CD4-positive, alpha-beta T cell treated with Interleukin-6 for 4 hours (primary cell): ENCODE results near the gene GSK3A.
"Not testable (repeated sequence)": the region's sequence is repeated elsewhere in the genome, so short reads cannot be mapped to it uniquely, and the experiment has no call there.

Experiments
- DNase-seq: peaks from one replicate; pipeline ENCODE4 v3.0.0-alpha.2; 2020; ENCODE audit warnings: mixed read lengths

Gene GSK3A

DNA sequence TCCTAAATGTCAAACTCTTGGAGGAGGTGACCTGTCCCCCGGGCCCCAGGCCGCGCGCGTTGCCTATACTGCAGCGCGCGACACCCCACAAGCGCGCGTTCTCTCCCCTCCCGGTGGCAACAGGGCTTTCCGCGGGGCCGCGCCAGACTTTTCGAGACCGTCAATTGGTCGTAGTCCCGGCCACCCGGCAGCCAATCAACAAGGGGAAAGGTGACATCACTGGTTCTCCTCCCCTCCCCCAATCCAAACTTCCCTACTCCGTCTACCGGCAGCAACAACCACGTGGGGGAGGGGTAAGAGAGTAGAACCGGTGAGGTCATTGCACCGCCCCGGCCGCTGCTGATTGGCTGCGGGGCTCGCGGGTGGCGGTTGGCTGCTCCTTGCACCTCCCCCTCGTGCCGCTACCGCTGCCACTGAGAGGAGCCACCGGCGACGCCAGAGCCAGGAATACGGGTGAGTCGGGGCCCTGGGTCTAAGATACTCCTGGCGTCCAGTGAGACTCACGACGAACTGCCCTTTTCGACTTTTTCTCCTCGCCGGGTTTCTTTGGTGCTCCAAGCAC, 25.8 kb upstream of the GSK3A start:
- DNase-seq = peak; percentile 99

DNA sequence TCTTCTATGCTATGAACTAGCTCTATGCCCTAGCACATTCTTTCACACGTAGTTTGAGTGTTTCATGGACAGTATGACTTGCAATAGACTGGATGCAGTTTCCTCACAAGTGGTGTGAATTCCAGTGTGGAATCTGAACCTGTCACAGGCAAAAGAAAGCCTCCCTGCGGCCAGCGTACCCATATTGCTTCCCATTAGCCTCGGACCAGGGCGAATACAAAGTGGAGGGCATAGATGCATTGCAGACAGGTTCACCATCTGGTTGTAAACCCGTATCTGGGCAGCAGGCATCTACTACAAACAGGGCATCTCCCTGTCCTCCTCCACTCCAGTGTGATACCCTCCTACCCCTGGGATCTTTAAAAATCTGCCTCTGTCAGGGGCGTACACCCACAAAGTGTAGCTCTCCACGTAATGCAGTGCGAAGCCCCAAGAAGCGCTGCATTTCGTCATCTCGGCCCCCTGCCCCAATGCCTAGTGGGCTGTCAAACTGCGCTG, 25.3 kb upstream of the GSK3A start:
- no peak for DNase-seq

DNA sequence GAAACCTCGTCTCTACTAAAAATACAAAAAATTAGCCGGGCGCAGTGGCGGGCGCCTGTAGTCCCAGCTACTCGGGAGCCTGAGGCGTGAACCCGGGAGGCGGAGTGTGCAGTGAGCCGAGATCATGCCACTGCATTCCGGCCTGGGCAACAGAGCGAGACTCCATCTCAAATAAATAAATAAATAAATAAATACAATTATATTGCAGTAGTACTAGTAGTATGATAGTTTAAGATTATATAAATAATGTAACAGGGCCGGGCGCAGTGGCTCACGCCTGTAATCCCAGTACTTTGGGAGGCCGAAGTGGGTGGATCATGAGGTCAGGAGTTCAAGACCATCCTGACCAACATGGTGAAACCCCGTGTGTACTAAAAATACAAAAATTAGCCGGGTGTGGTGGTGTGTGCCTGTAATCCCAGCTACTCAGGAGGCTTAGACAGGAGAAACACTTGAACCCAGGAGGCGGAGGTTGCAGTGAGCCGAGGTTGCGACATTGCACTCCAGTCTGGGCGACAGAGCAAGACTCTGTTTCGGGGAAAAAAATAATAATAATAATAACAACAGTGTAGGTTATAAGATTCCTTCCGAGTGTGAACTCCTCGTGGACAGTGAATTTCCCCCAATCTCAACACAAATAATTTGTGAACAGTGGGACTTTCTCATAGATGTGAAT, 24.7 kb upstream of the GSK3A start:
- DNase-seq = not testable (repeated sequence)

DNA sequence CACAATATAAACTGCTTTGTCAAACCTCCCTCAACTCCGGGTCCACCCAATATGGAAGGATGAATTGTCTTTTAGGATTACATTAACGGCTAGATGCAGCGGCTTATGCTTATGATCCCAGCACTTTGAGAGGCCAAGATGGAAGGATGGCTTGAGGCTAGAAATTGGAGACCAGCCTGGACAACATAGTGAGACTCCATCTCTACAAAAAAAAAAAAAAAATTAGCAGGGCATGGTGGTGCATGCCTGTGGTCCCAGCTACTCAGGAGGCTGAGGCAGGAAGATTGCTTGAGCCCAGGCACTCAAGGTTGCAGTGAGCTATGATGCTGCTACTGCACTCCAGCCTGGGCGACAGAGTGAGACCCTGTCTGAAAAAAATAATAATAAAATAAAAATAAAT, 23.7 kb upstream of the GSK3A start:
- not testable (repeated sequence) for DNase-seq

DNA sequence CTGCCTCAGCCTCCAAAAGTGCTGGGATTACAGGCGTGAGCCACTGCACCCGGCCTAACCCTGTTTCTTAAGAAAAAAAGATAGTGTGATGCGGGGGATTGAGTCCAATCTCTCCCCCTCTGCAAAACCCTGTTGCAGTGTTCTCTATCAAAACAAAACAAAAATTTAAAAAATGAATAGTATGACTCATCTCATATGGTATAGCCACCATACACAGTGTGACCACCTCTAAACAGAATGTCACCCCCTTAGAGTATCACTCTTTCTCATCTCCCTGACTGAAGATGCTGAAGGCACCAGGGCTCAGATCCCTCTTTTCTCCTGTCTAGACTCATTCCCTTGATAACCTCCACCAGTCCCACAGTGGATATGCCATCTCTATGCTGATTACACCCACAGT, 19.4 kb upstream of the GSK3A start:
- no peak for DNase-seq

DNA sequence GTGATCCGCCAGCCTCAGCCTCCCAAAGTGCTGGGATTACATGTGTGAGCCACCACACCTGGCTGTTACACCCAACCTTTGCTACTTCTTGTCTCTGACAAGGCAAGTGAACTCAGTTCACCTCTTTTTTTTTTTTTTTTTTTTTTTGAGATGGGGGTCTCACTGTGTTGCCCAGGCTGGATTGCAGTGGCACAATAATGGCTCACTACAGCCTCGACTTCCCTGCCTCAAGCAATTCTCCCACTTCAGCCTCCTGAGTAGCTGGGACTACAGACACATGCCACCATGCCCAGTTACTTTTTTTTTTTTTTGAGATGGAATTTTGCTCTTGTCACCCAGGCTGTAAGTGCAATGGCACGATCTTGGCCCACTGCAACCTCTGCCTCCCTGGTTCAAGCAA, 15.4 kb upstream of the GSK3A start:
- not testable (repeated sequence) for DNase-seq

DNA sequence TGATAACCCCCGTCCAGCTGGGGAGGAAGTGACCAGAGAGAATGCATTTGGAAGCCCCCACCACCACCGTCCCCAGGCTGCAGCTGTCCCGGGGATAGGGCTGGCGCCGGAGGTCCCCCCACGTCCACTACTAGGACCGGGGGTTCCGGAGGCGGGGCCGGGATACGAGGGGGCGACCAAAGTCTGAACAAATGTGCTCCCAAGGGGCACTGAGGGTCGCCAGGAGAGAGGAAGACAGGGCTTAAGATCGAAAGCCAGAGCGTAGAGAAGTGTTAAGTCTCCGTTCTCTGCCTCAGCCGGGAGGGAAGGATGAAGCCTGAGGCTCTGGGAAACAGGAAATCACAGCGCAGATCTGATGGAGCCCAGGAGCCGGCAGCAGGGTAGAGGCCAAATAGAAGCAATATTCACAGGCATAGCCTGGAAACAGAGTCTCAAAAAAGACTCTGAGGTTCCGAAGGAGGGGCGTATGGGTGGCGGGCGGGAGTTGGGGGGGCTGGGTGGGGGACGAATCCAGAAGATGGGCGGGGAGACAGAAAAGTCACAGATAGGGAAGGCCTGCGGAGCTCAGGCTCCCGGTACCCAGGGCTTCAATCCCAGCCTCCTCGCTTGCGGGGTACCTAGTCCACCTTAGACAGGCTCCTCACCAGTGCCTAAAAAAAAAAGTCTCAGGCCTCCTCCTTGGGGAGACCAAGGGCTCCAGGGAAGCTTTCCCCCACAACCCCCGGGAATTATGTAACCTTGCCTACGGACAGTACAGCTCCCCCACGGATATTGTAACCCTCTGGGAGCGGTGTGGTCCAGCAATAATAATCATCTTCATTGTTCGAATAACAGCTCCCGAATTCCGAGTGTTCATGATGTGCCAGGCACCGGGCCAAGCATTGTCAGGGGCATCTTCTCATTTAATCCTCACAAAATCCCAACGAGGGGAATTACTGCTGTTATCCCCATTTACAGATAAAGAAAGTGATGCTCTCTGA, 13.7 kb upstream of the GSK3A start:
- no peak for DNase-seq

DNA sequence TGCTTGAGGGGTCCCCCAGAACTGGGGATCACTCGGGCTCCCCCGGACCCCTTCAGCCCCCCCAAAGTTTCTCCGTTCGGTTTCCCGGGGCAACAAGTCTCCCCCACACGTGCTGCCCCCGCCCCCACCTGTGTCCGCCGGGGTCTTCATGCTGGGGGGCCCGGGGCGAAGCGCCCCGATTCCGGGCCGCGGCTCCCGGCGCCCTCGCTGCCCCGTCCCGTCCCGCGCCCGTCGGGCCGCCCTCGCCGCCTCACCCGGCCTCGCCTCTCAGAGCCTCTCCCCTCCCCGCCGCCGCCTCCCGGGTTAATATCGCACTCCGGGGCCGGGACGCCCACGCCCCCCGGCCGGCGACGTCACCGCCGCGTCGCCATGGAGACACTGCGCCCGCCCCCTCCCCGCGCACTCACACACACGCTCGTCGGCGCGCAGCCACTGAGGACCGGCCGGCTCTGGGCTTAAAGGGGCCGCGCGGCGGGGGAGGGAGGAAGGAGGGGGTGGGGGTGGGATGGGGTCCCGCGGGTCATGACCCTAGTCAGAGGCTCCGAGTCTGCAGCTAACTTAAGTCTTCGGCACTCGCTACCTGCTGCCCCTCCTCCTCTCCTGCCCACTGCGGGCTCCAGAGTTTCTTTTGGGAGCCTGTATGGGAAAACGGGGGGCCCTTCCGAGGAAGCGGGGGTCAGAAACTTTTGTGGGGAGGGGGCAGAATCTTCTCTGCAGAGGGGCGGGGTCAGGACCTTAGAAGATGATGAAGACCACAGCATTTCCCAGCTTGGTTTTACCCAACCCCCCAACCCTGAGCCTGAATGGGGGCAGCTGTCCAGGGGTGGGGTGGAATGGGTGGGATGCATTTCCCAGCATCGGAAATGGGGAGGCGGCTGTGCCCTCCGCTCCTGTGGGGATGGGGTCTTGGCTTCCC, 12.7 kb upstream of the GSK3A start, which contains the start of gene ERF:
Gene ERF (minus strand): TSS at position 279 of the 916 bp plus-strand sequence. CDS start 129 bp downstream, at position 150.
- DNase-seq = peak; percentile 92

DNA sequence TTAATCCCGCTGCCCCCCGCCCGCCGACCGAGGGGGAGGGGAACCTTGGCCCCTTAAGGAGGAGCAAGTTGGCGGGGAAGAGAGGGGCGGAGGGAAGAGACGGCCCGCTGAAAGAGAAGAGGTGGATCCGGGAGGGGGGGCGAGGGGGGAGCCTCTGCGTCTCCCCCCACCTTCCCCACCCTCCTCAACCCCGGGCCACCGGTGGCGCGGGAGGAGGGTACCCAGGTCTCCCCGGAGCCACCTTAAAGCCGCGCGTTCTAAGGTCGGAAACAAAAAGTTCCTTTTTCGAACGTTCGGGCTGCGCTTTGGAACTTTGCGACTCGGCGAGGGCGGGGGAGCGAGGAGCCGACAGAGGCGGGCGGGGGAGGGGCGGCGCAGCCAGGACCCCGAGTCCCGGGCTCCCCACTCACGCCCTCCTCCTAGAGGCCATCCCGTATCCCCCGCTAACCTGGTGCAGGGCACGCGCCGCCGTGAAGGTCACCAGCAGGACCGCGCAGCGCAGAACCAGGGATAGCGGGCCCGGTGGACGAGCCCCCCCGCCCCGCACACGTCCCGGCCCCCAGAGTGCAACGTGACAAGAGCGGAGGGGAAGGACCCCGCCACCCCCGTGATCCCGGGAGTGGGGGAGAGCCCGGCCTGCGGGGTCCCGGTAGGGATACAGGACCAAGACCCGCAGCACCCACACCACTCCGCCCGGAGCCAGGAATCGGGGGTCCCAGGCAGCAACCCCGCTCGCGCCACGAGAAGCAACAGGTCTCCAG, 11.9 kb upstream of the GSK3A start:
- DNase-seq = peak; percentile 84

DNA sequence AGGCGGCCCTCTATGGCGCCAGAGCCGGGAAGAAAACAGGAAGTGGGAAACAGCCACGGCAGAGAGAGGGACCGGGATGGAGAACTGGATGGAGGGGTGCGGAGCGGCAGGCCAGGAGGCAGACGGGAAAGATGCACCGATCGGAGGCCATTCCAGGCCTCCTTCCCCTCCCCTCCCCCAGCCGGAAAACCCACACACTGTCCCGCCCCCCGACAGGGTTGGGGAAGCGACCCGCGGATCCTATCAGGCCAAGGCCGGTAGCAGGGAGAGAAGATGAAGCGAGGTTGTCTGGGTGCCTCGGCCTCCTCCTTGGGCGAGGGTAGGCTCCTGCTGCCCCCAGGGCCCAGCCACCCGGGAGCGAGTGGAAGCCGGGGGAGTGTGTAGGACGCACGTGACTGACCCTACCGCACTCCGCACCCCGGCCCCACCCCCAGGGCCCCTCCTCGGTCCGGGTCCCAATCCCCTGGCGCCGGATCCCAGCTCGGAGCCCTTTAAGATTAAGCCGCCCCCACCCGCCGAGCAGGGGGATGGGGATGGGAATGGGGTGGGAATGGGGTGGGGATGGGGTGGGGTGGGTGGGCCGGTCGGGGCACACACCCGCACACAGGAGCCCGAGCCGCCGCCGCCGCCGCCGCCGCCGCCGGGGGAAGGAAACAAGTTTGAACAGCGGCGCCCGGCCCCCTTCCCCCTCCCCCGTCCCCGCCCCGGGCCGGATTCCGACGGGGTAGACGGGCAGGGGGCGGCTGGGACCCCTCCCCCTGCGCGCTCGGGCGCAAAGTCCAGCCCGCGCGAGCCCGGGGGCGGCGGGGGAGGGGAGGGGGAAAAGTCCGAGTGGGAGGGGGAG, 11.1 kb upstream of the GSK3A start:
- DNase-seq = peak; percentile 72

DNA sequence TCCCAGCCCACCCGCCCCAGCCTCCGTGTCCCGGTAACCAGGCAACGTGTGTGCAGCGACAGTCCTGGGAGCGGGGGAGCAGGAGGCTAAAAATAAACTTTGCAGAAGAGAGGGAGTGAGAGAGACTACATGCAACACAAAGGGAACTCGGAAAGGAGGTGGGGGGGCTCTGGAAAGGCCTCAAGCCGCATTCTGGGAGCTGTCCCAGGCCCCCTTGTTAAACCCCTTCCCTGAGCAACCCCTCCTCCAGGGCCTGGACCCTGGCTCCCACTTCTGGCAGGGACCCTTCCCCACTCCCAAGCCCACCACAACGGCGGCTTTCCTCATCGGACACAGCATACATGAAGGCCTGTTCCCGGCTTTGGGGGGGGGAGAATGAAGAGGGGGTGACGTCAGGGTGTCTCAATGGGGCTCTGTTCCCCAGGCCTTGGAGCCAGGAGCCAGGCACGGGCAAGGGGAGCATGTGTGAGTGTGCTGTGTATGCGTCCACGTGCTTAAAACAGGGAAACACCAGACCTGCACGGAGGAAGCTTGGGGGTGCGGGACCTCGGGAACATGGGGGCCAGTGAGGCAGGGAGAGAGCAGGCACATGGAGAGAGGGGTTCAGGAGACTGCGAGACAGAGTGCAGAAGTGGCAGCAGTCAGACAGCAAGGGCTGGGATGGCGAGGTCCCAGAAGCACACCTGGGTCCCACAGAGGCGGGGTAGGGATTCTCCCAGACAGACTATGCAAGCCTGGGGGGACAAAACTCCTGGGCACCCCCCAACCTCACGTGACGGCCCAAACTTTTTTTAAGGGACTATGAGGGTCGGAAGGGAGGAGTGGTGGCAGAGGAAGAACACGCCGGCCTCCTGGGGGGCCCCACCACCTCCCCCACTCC, 10.2 kb upstream of the GSK3A start:
- DNase-seq = no peak

DNA sequence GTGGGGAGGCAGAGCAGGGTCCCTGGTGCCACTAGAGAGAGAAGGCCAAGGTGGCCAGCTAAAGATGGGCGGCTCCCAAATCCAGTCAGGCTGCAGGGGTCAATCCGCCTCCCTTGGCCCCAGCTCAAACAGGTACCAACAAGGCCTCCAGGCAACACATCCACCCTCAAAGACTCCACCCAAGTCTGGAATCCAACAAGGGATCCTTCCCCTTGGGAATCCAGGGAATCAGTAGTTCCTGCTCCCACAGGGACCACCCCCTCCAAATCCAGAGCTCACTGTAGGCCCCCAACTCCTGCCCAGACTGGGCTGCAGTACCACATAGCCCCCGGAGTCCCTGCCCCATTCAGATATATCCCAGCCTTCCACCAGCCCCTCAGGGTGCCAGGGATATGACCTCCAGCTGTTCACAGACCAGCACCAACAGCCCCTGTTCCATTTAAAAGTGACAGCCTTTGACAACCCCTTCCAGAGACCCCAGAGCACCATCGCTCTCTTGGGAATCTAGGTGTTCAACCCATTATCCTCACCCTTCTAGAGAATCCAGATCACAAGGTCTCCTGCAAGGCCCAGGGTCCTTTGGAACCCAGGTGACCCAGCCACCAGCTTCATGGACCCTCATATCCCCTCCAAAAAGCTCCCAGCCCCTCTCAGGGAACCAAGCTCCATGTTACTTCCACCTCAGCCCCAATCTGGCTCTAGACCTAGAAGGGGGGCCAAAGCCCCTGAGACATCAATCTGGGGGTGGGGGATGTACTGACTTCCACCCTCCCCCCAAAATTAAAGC, 9.4 kb upstream of the GSK3A start:
- DNase-seq = no peak

DNA sequence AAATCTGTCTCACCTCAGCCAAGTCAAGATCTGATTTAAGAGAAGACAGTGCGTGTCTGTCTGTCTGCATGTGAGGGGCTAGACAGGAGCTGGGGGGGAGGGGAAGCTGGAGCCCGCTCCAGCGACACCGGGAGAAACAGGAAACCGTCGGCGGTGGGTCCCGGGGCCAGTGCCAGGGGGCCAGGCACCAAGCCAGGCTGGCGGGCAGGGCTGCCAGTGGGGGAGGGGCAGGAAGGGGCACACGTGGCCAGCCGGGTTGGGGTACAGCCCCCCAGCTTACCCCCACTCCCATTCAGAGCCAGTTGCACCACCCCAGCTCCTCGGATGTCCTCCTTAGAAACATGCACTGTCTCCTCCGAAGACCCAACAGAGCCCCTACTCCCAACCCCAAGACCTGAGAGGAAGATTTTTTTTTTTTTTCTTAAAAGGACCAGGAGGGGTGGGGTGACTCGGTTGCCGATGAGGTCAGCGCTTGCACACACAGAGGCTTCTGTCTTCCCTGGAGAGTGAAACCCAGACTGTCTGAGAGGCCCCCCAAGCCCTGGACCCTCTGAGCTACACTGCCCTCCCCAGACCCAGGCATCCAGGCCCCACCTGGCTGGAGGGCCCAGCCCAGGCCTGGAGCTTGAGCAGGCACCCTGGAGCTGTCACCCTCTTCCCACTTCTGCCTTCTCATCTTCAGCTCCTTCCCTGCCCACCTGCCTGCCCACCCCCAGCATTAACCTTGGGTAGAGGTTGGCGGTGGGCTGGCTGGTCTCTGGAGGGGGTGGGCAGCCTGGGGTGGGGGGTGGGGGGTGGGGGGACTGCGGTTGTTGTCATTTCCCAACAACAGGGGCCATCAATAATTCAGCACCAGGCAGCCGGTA, 8.5 kb upstream of the GSK3A start:
- DNase-seq = peak; percentile 51

DNA sequence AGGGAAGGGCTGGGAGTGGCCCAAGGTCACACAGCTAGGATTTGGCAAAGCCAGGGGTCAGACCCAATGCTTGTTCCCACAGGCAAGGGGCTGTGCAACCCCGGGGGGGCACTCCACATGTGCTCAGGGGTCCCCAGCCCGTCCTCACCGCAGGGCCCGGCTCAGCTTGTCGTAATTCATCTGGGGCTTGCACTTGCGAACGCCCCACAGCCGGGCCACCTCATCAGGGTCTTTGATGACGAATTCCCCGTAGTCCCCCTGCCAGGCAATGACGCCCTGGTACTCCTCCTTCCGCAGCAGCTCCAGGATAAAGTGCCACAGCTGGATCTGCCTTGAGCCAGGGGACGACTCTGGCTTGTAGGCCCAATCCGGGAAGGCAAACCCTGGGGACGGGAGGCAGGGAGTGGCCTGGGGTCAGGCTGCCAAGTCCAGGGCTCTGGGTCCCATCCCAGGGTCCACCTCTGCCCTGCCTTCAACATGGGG, 7.8 kb upstream of the GSK3A start:
- no peak for DNase-seq

DNA sequence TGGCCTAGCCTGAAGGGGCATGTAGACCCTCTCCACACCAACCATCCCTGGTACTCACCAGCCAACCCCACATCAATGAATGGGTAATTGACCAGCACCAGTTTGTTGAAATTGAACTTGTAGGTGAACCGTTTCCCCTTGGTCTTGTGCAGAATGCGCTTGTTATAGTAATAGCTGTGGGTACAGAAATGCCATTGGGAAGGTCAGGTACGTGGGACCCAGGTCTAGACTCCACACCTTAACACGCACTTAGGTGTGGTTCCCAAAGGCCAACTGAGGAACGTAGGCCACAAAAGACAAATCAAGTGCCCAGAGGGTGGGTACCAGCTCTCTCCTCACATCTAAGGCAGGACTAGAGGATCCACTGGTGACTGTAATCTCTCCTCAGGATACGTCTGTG, 7.4 kb upstream of the GSK3A start:
- DNase-seq = no peak

DNA sequence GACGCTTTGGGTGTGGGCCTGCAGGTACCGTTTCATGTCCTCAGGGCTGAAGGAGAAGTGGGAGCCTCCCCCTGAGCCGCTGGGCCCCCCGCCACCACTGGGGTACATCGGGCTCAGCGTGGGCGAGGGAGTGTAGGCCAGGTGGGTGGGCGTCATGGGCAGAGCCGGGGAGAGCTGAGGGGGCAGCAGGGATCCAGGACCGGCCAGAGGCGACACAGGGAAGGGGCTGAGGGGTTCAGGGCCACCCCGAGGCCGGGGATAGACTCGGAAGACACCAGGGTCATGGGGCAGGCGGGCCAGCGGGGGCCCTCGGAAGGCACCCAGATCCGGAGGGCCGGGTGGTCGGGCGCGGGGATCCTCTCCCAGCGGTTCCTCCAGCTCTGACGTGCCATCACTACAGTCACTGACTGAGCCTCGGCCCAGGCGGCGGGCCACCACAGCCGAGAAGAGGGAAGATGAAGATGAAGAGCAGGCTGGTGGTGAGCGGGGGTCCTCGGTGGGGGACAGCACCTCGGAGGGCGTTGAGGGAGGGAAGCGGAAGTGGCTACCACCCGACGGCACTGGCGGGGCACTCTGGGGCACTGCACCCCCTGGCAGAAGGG, 6.8 kb upstream of the GSK3A start:
- DNase-seq = no peak
